SU-DHL-6 (cell line): Measurements from ENCODE around the gene RNF227.

Experiments
- EZH2phosphoT487 ChIP-seq: fragments of 200-600 bp; sonication (generic), shearing (Covaris generic); conservative IDR thresholded peaks from 2 replicates; pipeline ENCODE4 v1.6.1; 2018; ENCODE audit warnings: mild to moderate bottlenecking, antibody characterized with exemption, low read length, moderate library complexity, mixed read lengths
- TF ChIP-seq, protein P1 (sequence below): fragments of 200-600 bp; sonication (generic); IDR thresholded peaks from one replicate; pipeline ENCODE4 v1.5.1; 2017; ENCODE audit warnings: antibody characterized with exemption, mild to moderate bottlenecking, low read length, moderate library complexity; ENCODE audit not compliant: insufficient read depth, poor library complexity, severe bottlenecking

DNA sequence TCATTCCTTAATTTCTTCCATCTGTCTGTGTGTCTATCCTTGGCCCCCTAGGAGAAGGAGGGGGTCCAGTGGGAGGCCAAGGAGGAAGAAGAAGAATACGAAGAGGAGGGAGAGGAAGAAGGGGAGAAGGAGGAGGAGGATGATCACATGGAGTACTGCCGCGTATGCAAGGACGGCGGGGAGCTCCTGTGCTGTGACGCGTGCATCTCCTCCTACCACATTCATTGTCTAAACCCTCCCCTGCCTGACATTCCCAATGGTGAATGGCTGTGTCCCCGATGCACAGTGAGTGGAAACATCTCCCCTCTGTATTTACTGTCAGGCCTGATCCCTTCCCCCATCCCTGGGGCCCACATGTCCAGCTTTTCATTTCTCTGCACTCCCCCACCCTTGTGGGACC, 21.2 kb downstream of the RNF227 start:
- TF ChIP-seq, protein P1, sequence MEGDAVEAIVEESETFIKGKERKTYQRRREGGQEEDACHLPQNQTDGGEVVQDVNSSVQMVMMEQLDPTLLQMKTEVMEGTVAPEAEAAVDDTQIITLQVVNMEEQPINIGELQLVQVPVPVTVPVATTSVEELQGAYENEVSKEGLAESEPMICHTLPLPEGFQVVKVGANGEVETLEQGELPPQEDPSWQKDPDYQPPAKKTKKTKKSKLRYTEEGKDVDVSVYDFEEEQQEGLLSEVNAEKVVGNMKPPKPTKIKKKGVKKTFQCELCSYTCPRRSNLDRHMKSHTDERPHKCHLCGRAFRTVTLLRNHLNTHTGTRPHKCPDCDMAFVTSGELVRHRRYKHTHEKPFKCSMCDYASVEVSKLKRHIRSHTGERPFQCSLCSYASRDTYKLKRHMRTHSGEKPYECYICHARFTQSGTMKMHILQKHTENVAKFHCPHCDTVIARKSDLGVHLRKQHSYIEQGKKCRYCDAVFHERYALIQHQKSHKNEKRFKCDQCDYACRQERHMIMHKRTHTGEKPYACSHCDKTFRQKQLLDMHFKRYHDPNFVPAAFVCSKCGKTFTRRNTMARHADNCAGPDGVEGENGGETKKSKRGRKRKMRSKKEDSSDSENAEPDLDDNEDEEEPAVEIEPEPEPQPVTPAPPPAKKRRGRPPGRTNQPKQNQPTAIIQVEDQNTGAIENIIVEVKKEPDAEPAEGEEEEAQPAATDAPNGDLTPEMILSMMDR: no peak
- TF ChIP-seq EZH2phosphoT487: no peak
